22Rv1 (cell line): ENCODE data around the gene TAS1R1.
A peak's percentile ranks its signal among the peaks of the same experiment; 100 is the strongest.

Experiments
- H3K27ac ChIP-seq: fragments of 450-650 bp; 2 replicates; pipeline ENCODE4 v1.5.1; 2017
- CTCF ChIP-seq: fragments of 450-650 bp; IDR thresholded peaks from 2 replicates; pipeline ENCODE4 v1.5.1; 2017; ENCODE audit warnings: mild to moderate bottlenecking
- ZFX ChIP-seq: fragments of 450-650 bp; IDR thresholded peaks from 2 replicates; pipeline ENCODE4 v1.6.1; 2017; ENCODE audit warnings: antibody characterized with exemption, borderline replicate concordance

The TAS1R1 gene

GRCh38 chr1:6580119-6580592 is 25.0 kb downstream of the TAS1R1 start:
- peak overlapping the region; percentile 79 for H3K27ac ChIP-seq
- TF ChIP-seq CTCF = no peak
- TF ChIP-seq ZFX = no peak

- TF ChIP-seq CTCF (no peak), ZFX (no peak)
- H3K27ac ChIP-seq = peak overlapping the region; percentile 79
These were observed 25.7 kb downstream of the TAS1R1 start for GRCh38 chr1:6580593-6581409.

GRCh38 chr1:6581561-6582305 is 26.6 kb downstream of the TAS1R1 start:
- no peak for TF ChIP-seq CTCF
- no peak for TF ChIP-seq ZFX
- peak overlapping the region; percentile 79 for H3K27ac ChIP-seq

- TF ChIP-seq CTCF (no peak), ZFX (no peak)
- H3K27ac ChIP-seq = peak overlapping the region; percentile 79
These were observed 27.3 kb downstream of the TAS1R1 start for GRCh38 chr1:6582370-6582769.

GRCh38 chr1:6584126-6585080 is 29.3 kb downstream of the TAS1R1 start:
- H3K27ac ChIP-seq = no peak overlapping the region
- no peak for TF ChIP-seq CTCF
- no peak for TF ChIP-seq ZFX

- TF ChIP-seq ZFX (no peak), CTCF (no peak)
- H3K27ac ChIP-seq = no peak overlapping the region
These were observed 30.1 kb downstream of the TAS1R1 start for GRCh38 chr1:6585081-6585722.
